GM21423 (cell line): ENCODE results near the gene SDK2.
A peak's percentile ranks its signal among the peaks of the same experiment; 100 is the strongest.
"Not testable (repeated sequence)": the region's sequence is repeated elsewhere in the genome, so short reads cannot be mapped to it uniquely, and the experiment has no call there.

ENCODE experiments used
- ATAC-seq: cut with Tn5 transposase; IDR thresholded peaks from one replicate; pipeline ENCODE4 v1.9.1; 2021; ENCODE audit warnings: mild to moderate bottlenecking, moderate library complexity; ENCODE audit not compliant: unreplicated experiment

Gene SDK2

GRCh38 chr17:73311781-73312641 lies 332.2 kb downstream of the SDK2 start, which contains the start of gene CDC42EP4:
TSS of gene CDC42EP4 (minus strand) at chr17:73312001. CDS start at chr17:73286500, 25,501 bp downstream.
- peak; percentile 89 for ATAC-seq

DNA sequence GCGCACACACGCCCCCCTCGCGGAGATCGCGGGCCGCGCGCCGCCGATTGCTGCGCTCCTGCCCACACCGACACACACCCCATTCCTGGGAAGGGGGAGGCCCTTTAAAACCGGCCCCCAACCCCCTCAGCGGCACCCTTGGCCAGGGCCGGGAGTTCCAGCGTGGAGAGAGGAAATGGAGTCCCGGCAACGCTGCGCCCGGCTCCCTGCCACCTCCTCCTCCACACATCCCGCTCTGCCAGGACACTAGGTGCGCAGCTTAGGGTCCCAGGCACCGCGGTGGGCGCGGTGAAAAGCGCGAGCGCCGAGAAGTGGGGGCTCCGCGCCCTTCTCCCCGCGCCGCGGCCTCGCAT lies 332.8 kb downstream of the SDK2 start:
- ATAC-seq, result peak; percentile 8

DNA sequence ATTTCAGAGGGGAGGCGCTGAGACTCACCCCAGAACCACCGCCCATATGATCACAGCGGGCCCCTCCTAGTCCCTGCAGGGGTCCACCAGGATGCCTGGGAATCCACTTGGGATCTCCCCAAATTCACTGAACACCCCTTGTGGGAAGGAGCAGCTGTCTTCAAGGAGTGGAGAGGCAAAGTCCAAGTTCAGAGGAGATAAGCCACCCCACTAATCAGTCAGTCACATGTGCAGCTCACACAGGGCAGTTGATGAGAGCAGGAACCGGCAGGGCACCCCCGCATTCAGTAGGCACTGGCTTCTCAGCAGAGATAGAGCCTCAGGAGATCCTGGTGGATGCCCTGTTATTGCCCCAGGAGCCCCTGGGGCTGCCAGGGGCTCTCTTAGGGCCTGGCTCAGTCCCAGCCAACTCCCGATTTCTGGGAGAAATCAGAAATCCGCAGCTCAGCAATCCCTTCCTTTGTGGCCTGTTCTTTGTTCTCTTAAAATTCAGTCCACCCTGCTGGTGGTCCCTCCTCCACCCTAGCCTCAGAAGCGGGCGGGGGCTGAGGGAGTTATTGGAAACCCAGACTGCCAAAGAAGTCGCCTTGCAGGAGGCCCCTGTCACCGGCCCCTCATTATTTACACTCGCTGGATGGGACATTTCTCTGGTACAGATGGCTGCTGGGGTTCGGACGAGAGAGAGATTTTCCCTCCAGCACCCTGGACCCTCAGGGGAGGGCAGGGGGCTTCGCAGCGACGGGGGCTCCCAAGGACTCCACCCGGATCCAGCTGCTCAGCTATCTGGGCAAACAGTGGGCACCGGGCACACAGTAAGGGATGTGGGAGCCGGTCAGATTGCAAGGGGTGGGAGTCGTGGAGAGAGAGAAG lies 334.3 kb downstream of the SDK2 start:
- ATAC-seq, result no peak

GRCh38 chr17:73308959-73309358 lies 335.3 kb downstream of the SDK2 start:
- ATAC-seq, result not testable (repeated sequence)

- ATAC-seq, result no peak
Observed at GRCh38 chr17:73308017-73308823, 336.0 kb downstream of the SDK2 start.

GRCh38 chr17:73307130-73307529 lies 337.1 kb downstream of the SDK2 start:
- ATAC-seq, result no peak

DNA sequence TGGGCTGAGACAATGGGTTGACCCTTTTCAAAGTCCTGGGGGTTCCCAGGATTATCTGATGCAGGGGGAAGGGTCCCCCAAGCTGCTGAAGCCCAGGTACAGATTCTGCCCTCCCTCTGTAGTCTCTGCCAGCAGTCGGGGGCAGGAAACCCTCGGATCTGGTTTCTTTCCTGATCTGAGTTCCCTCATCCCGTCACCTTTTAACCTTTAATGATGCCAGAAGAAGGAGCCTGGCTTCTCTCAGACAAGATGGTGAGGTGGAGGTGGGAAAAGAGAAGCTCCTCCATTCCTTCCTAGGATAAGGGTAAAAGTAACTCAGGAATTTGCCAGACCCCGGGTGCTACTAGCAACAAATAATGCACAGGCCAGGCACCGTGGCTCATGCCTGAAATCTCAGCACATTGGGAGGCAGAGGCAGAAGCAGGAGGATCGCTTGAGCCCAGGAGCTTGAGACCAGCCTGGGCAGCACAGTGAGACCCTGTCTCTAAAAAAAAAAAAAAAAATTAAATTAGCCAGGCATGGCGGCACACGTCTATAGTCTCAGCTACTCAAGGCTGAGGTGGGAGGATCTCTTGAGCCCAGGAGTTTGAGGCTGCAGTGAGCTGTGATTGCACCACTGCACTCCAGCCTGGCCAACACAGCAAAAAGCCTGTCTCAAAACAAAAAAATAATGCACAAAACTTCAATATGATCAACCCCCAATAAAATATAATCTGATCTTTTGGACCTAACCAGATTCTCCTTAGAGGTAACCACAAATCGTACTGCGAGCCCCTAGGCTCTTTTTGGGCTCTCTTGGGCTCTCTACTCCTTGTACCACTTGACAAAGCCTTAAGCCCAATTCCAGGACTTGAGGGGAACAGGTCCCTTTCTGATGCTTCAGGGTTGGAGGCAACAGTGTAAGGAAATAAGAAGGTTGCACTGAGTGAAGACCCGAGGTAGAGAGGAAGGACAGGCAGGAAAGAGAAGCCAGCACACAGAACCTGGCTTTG lies 338.1 kb downstream of the SDK2 start:
- ATAC-seq, result no peak

DNA sequence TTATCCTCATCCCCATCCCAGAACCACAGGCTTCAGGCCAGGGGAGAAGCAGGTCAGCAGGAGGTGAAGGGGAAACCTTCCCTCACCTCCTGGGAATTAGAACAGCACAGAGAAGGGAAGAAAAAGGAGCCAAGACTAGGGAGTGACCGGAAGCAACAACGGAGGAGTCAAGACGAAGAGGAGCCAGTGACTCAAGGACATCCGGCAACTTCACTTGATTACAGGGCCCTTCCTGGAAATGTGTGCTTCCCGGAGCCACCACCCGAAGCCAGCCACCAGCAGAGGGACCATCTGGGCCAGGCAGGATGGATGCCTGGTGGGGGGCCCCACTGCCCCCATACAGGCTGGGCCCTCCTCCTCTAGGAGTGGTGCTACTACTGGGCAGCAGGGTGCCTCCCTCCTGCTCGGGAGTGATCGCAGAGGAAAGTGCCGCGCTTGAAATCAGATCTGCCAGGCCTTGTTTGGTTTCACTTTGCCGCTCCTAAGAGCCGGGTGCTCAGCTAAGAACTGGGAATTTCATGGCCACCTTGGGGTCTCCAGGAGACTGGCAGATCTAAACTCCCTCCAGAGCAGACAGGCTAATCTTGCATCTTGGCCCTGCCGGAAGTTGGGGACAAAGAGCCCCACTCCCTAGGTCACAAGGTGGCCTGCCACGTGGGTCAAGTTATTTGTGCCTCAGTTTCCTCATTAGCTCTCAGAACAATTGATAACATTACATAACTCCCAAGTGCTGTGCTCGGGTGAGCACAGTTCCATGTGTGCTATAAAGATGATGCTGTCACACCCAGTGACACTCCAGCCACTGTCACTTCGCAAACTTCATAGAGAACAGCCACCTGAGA lies 339.1 kb downstream of the SDK2 start:
- no peak for ATAC-seq

DNA sequence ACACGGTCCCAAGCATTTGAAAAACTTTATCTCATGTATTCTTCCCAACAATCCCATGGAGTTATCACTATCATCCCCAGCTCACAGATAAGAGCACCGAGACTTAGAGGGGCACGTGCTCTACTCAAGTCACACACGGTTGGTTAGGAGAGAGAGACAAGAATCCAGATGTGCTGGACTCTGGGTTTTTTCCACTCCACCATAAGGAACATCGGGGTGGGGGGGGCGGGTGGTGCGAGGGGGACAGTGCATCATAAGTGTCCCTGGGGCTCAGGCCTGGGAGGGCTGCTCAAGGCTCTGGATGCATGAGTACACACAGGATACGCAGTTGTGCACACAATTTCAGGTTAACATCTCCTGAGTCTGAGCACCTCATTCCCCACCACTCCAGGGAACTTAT lies 339.8 kb downstream of the SDK2 start:
- no peak for ATAC-seq

GRCh38 chr17:73302189-73302588 lies 342.1 kb downstream of the SDK2 start:
- no peak for ATAC-seq

- no peak for ATAC-seq
Observed at GRCh38 chr17:73301369-73301768, 342.9 kb downstream of the SDK2 start.

GRCh38 chr17:73300392-73300791 lies 343.9 kb downstream of the SDK2 start:
- no peak for ATAC-seq

DNA sequence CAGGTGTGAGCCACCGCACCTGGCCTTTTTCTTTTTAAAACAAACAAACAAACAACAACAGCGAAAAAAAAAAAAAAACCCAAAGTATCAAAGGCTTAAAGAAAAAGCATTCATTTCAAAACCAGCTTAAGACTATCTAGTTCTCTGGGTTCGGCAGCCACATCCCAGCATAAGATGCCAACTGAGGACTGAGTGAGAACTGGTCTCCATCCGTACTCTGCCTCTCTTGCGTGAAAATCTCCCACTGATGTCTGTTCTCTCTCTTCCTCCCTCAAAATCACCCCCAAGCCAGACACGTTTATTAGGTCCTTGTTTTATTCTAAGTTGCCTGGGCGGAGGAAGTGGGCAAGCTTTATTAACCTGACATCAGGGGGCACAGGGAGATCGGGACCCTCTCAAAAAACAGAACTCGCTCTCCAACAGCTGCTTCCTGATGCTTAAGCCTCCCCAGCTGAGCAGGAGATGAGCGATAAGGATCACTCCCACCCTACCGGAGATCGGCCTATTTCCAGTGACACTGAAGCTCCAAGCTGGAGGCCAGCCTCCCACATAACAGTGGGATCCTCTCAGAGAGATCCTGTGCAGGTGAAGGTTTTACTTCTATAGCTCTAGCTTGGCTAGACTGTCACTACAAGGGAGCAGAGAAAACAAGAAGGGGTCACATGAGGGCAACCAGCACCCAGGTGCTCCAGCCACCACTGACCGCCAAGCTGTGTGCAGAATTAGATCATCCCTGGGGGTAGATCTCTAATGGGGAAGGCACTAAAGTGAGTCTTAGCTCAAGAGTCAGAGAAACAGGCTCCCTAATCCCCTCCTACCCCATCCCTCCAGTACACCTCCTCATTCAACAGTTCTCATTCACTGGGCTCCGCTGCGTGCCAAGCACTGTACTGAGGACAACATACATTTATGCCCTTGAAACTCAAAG lies 346.0 kb downstream of the SDK2 start:
- no peak for ATAC-seq

- ATAC-seq, result no peak
Observed at GRCh38 chr17:73293480-73293911, 350.7 kb downstream of the SDK2 start.

GRCh38 chr17:73293031-73293430 lies 351.2 kb downstream of the SDK2 start:
- no peak for ATAC-seq

GRCh38 chr17:73292031-73292531 lies 352.2 kb downstream of the SDK2 start:
- ATAC-seq, result no peak

DNA sequence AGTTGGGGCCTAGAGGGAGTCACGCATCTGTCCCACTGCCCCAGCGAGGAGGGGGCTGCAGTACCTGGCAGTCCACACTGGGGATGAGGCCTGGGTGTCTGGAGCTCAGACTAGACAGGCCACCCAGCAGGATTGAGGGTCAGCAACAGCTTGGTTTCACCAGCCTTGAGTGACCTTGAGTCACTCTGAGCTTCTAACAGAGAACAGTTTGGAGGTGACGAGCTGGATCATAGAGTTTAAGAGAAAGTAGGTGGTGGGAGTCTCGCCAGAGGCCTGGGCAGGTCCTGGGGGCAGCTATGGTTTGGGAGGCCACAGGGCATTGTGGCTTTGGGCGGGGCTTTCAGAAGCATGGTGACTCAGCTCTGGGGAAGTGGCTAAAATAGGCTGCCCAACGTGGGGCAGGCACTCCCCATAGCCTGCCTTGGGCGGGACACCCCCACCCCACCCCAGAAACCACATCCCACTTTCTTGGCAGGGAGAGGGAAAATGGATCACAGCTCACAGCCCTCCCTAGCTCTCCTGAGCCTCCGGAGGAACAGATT lies 352.9 kb downstream of the SDK2 start:
- ATAC-seq, result peak; percentile 89
